Stimulated activated CD4-positive, alpha-beta T cell treated with anti-CD3 and anti-CD28 coated beads, Interleukin-4, amount 100 ng/mL, for 24 hours (primary cell): ENCODE measurements around the gene ZCCHC2.

ENCODE experiments used
- DNase-seq: peaks from one replicate; pipeline ENCODE4 v3.0.0-alpha.2; 2020

The ZCCHC2 gene

GRCh38 chr18:62539284-62540165, 16.7 kb downstream of the ZCCHC2 start:
- no peak for DNase-seq

- DNase-seq, result no peak
These were observed 20.2 kb downstream of the ZCCHC2 start for GRCh38 chr18:62543021-62543420.

- DNase-seq, result no peak
These were observed 22.3 kb downstream of the ZCCHC2 start for GRCh38 chr18:62545098-62545497.

- DNase-seq, result no peak
These were observed 26.9 kb downstream of the ZCCHC2 start for GRCh38 chr18:62549755-62550154.

- DNase-seq, result no peak
These were observed 27.9 kb downstream of the ZCCHC2 start for GRCh38 chr18:62550746-62551145.

GRCh38 chr18:62551972-62552513, 29.2 kb downstream of the ZCCHC2 start:
- DNase-seq, result no peak

- DNase-seq, result no peak
These were observed 31.4 kb downstream of the ZCCHC2 start for GRCh38 chr18:62554061-62554815.

GRCh38 chr18:62555135-62555534, 32.3 kb downstream of the ZCCHC2 start:
- DNase-seq, result no peak

- no peak for DNase-seq
These were observed 33.6 kb downstream of the ZCCHC2 start for GRCh38 chr18:62556397-62556796.

GRCh38 chr18:62558015-62558663, 35.3 kb downstream of the ZCCHC2 start:
- DNase-seq, result no peak

- no peak for DNase-seq
These were observed 41.2 kb downstream of the ZCCHC2 start for GRCh38 chr18:62564044-62564443.

- DNase-seq, result no peak
These were observed 43.4 kb downstream of the ZCCHC2 start for GRCh38 chr18:62566199-62566598.

- no peak for DNase-seq
These were observed 44.0 kb downstream of the ZCCHC2 start for GRCh38 chr18:62566818-62567217.

- no peak for DNase-seq
These were observed 46.3 kb downstream of the ZCCHC2 start for GRCh38 chr18:62569081-62569655.

- DNase-seq, result no peak
These were observed 48.2 kb downstream of the ZCCHC2 start for GRCh38 chr18:62571037-62571436.

GRCh38 chr18:62571648-62572047, 48.8 kb downstream of the ZCCHC2 start:
- DNase-seq, result no peak

- no peak for DNase-seq
These were observed 49.6 kb downstream of the ZCCHC2 start for GRCh38 chr18:62572456-62572855.

GRCh38 chr18:62574776-62575175, 52.0 kb downstream of the ZCCHC2 start:
- no peak for DNase-seq

- no peak for DNase-seq
These were observed 53.4 kb downstream of the ZCCHC2 start for GRCh38 chr18:62576271-62576670.

- no peak for DNase-seq
These were observed 54.2 kb downstream of the ZCCHC2 start for GRCh38 chr18:62576845-62577512.

- no peak for DNase-seq
These were observed 54.9 kb downstream of the ZCCHC2 start for GRCh38 chr18:62577765-62578164.

- DNase-seq, result no peak
These were observed 56.2 kb downstream of the ZCCHC2 start for GRCh38 chr18:62578980-62579511.
